GM18868 (cell line): ENCODE data around the gene MND1.
"Not testable (repeated sequence)": the region's sequence is repeated elsewhere in the genome, so short reads cannot be mapped to it uniquely, and the experiment has no call there.

Experiments
- ATAC-seq: cut with Tn5 transposase; IDR thresholded peaks from one replicate; pipeline ENCODE4 v1.9.1; 2021; ENCODE audit warnings: mild to moderate bottlenecking, moderate library complexity; ENCODE audit not compliant: unreplicated experiment

The MND1 gene

DNA sequence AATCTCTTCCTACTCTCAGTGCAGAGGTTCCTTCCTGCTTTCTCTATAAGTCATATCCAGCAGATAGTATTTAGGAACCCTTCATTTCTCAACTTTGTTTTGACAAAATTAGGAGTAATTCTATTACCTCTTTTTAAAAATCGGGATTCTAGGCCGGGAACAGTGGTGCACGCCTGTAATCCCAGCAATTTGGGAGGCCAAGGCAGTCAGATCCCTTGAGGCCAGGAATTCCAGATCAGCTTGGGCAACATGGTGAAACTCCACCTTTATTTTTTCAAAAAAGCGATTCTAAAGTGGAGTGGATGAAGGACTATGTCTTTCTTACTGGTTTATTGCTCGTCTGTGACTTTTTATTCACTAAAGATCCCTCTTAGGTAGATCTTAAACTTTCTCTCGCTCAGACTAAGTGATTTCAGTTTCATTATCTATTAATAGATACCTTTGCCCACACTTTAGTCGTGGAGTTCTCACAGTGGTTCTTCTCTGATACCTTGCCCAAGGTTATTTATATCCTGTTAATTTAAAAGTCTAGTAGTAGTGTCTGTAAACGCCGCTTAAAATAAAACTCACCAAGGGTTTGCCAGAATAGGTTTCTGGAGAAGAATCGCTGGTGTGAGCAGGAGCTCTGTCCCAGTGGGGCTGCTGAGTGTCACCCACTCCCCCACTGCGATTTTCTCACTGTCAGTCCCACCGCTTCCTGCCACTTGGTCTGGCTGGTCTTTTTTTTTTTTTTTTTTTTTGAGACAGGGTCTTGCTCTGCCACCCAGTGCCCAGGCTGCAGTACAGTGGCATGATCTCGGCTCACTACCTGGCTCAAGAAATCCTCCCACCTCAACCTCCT lies 94.6 kb downstream of the MND1 start:
- ATAC-seq, result peak; percentile 64

DNA sequence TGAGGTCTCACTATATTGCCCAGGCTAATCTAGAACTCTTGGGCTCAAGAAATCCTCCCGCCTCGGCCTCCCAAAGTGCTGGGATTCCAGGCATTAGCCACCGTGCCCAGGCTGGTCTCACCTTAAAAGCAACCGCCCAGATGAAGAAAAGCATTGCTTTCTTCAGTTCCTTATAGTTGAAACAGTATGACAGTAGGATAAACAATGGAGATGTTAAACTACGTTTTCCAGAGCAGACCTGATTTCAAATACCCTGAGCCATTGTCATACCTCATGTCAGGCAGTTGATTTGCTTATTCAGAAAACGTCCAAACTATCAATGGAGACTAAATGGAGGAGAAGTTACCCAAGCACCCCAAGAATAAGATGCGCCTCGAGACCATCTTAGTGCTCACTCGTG lies 95.3 kb downstream of the MND1 start:
- peak; percentile 1 for ATAC-seq

DNA sequence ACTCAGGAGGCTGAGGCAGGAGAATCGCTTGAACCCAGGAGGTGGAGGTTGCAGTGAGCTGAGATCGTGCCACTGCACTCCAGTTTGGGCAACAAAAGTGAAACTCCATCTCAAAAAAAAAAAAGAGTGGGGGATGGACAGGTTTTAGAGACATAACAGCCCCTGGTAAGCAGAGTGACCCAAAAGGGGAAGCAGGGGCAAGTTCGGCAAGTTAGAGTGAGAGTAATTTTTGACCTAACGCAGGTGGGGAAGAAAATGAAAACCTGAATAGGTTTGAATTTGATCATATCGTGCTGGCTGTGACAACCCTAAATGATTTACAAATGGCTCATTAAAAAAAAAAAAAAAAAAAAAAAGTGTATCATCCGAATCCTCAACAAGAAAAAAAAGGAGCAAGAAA lies 96.0 kb downstream of the MND1 start:
- ATAC-seq, result no peak

DNA sequence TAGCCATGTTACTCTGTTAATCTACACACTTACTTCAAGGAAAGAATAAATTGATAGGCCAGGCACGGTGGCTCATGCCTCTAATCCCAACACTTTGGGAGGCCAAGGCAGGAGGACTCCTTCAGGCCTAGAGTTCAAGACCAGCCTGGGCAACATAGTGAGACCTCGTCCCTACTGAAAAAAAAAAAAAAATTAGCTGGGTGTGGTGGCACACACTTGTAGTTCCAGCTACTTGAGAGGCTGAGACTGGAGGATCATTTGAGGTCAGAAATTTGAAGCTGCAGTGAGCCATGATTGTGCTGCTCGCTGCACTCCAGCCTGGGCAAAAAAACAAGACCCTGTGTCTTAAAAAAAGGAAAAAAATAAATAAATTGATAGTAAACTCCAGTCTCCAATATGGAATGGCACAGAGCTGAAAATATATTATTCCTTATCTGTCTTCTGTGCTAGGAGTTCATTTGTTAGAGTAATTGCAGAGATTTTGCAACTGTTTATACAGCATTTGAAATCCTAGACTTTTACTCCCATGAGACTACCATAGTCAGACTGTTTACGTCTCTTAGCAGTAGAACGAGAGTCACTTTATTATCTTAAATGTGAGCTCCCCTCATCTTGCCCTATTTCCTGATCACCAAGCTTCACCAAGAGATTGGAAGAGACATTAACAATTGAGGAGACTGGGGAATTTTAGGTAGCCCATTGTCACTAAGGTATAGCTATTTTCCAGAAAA lies 102.9 kb downstream of the MND1 start:
- ATAC-seq, result no peak

DNA sequence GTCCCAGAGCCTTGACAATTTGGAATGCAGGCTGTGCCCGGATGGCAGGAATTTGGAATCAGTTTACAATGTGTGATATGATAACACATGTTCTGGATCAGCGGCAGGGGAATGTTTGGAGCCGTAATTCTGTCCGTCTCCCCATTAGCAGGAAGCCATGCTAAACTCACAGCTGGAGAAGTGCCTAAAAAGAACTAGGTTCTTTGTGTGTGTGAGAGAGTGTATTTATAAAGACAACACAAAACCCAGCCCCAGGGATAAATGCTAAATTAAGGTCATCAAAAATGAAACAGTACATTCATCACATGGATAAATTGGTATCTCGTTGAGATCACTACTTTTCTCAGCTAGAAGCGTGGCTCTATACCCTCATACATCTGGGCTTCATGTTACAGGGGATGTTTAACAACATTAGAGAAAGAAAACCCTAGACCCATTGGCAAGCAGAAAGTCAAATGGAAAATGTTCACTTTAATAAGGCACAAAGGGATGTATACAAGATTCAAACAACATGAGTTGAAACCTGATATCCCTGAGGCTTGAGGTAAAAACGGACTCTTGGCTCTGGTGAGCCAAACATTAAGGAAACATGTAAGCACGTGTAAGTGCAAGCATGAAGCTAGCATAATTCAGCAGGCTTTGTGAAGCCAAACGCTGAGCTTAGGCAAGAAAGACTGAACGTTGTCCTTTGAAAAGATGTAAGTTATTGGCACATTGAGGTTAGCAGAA lies 103.7 kb downstream of the MND1 start:
- no peak for ATAC-seq

DNA sequence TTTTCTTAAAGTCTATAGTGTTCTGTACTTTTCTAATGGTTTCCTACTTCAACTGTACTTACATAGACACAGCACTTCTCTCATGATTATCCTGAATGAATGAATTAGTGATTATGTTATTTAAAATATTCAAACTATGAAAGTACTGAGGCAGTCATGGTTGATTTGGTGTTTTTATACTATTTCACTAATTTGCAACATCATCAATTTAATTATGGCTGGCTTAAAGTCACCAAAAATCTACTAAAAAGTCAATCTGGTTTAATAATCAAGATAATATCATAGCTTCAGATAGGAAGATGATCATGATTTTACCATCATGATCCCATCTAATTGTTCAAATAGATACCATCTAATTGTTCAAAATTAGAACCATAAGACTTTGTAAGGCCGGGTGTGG lies 104.8 kb downstream of the MND1 start:
- no peak for ATAC-seq

DNA sequence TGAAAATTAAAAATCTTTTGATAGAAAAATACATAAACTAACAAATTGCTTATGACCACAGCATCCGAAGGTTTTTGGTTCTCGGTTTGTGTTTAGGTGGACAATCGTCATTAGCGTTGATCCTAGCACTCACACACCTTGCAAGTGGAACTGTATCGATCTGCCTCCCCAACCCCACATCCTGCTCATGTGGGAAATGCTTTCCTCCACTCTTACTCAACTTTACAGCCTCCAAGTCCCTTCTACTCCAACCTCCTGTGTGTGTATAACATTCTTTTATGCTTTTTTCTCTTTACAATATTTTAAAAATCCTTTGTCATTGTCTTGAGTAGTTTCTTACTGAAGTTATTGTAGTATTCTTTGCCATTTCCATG lies 106.0 kb downstream of the MND1 start:
- ATAC-seq, result peak; percentile 31

DNA sequence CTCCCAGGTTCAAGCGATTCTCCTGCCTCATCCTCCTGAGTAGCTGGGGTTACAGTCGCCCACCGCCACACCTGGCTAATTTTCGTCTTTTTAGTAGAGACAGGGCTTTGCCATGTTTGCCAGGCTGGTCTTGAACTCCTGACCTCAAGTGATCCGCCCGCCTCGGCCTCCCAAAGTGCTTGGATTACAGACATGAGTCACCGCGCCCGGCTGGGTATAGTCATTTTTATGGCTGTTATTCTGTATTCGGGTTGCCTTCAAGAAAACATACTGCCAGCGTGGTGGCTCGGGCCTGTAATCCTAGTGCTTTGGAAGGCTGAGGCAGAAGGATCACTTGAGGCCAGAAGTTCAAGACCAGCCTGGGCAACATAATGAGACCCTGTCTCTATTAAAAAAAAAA lies 106.7 kb downstream of the MND1 start:
- ATAC-seq, result not testable (repeated sequence)

DNA sequence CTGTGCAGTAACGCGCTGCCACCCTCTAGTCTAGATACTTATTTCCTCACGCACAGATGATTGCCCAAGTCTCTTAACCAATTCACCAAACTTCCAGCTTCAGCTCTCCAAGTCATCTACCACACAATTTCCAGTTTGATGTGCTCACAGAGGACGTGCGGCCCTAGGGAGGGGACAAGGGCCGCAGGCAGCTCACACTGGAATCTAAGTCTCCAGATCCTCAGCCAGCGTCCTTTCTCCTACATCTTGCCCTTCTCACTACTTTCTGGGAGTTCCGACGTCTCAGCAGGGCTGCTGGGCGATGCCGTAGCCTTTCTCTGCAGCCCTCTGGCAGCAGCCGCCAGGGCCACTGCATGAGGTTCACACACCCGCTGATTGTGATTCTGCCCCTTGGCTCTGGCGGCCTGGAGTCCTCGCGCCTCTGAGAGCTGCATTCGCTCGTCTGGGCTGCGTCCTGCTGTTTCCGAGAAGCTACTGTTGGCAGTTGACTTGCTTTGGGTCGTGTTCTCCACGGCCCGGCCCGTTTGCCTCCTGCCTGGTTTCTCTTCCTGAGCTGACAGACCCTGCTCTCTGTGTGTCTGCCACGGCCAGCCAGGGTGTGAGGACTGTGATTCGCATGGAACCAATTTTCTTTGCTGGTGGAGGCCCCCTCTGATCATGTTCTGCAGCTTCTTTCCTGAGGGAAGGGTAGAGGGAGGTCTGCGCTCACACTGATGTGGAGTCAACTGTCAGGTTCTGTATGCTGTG lies 107.6 kb downstream of the MND1 start:
- no peak for ATAC-seq

DNA sequence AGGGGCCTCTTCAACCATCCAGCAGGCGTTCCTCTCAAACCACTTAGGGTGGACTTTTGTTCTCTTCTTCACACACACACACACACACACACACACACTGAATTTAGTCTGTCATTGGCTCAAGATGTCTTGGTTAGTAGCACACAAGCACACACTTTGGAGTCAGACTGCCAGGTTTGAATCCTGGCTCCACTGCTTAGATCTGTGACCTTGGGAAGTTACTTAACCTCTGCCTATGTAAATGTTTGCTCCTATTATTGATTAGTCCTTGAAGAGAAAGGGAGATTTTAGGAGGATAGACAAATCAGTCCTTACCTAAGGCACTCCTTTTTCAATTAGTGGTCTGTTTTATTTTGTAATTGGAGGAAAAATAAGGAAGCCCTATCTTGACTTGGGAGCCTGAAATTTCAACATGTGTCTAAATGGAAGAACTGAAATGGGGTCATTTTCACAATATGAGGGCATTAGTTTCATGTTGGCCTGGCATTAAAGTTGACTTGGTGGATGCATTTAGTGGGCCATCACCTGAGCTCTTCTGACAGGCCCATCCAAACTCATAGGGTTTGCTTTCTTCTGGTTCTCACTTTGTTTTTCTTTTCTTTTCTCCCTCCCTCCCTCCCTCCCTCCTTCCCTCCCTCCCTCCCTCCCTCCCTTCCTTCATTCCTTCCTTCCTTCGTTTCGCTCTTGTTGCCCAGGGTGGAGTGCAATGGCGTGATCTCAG lies 108.3 kb downstream of the MND1 start:
- no peak for ATAC-seq

DNA sequence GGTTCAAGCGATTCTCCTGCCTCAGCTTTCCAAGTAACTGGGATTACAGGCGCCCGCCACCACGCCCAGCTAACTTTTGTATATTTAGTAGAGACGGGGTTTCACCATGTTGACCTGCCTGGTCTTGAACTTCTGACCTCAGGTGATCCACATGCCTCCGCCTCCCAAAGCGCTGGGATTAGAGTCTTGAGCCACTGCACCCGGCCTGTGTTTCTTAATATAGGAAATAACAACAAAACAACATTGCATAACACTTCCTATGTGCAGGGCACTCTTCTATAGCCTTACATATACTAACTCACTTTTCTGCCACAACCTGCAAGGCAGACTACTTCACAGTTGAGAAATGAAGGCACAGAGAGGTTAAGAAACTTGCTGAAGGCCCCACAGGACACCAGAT lies 108.9 kb downstream of the MND1 start:
- ATAC-seq, result no peak

DNA sequence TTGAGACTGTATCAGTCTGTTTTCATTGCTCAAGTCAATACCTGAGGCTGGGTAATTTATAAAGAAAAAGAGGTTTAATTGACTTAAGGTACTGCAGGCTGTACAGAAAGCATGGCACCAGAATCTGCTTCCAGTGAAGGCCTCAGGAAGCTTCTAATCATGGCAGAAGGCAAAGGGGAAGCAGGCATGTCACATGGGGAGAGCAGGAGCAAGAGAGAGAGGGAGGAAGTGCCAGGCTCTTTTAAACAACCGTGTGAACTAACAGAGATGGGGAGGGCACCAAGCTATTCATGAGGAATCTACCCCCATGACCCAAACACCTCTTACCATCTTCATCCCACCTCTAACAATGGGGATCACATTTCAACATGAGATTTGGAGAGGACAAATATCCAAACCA lies 114.5 kb downstream of the MND1 start:
- no peak for ATAC-seq

DNA sequence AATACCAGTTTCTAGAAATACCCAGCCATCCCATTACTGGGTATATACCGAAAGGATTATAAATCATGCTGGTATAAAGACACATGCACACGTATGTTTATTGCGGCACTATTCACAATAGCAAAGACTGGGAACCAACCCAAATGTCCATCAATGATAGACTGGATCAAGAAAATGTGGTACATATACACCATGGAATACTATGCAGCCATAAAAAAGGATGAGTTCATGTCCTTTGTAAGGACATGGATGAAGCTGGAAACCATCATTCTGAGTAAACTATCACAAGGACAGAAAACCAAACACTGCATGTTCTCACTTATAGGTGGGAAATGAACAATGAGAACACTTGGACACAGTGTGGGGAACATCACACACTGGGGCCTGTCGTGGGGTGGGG lies 117.1 kb downstream of the MND1 start:
- not testable (repeated sequence) for ATAC-seq

DNA sequence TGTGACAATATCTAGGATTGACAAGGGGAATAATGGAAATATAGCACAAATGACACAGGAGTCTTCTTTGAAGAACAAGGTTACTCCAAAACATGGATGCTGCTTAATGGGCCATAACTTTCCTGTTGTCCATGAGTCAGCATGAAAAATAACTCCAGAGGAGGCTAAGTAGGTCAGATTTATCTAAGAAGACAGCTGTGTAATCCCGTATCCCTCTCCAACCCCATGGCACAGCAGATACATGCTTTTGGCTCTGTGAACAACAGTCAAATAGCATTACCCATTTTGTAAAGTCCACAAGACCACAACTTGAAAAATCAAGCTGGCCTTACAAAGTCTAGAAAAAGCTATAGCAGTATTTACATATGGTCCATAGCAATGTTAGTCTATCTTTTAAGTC lies 119.6 kb downstream of the MND1 start:
- ATAC-seq, result no peak
